Gastroesophageal sphincter (tissue), 4 donors: ENCODE data around the gene MTMR2. TPM values are rescaled to one million over a fixed set of nuclear protein-coding genes. Genes with fewer than 3 reads are reported as not detected.

Source experiments
- ATAC-seq: fragments of 150-250 bp; one replicate; pipeline ENCODE4 v1.9.1; 2016; ENCODE audit warnings: mild to moderate bottlenecking, moderate library complexity
- H3K27ac ChIP-seq, 4 donors: fragments of 200-600 bp; sonication (generic) in 3 of 4; 1 replicate in 3 of 4; 2 replicates in 1 of 4; pipeline ENCODE4 v1.5.1; 2016 to 2019
- H3K27me3 ChIP-seq: fragments of 200-600 bp; sonication (generic); one replicate; pipeline ENCODE4 v1.5.1; 2019
- H3K36me3 ChIP-seq, 2 donors: fragments of 200-600 bp; sonication (generic); one replicate each; pipeline ENCODE4 v1.5.1; 2019; ENCODE audit warnings: control low read depth in 1 of 2
- H3K4me1 ChIP-seq, 3 donors: fragments of 200-600 bp; sonication (generic); 1 replicate in 2 of 3; 2 replicates in 1 of 3; pipeline ENCODE4 v1.5.1; 2016 to 2019; ENCODE audit warnings: control low read depth in 2 of 3
- H3K4me3 ChIP-seq, 2 donors: fragments of 200-600 bp; sonication (generic); one replicate each; pipeline ENCODE4 v1.5.1; 2019; ENCODE audit warnings: mild to moderate bottlenecking in 1 of 2, moderate library complexity in 1 of 2
- H3K9me3 ChIP-seq, 3 donors: fragments of 200-600 bp; sonication (generic); one replicate each; pipeline ENCODE4 v1.5.1; 2017 to 2019; ENCODE audit warnings: control low read depth in 2 of 3
- POLR2AphosphoS5 ChIP-seq: sonication (generic); formaldehyde crosslinking; IDR thresholded peaks from one replicate; pipeline ENCODE4 v1.6.1; 2017; ENCODE audit warnings: antibody characterized with exemption
- WGBS, 2 donors: methylation state at CpG; one replicate each; pipeline ENCODE4 v1.1.5; 2018; ENCODE audit warnings: low coverage in 1 of 2; 5-methylcytosine and 5-hydroxymethylcytosine counted together
- small RNA-seq, 4 donors: library from RNA; depleted of rRNA; stranded (forward); fragments of <200 nt; gene quantifications; one replicate each; pipeline ENCODE3, GENCODE V24; 2016
- total RNA-seq, 4 donors: library from RNA; depleted of rRNA; stranded (reverse); fragments of >200 nt; gene quantifications; one replicate each; pipeline ENCODE4 v1.1.0, GENCODE V29; 2016
- TF ChIP-seq, protein P1 (sequence below), 4 experiments: fragments of 200-600 bp in 2 of 4; fragments of 450-650 bp in 2 of 4; sonication (generic) in 1 of 4; IDR thresholded peaks; one replicate each; pipeline ENCODE4 v1.5.1; 2017 to 2019; ENCODE audit warnings: antibody characterized with exemption in 4 of 4, mild to moderate bottlenecking in 2 of 4, moderate library complexity in 2 of 4

Gene MTMR2
- total RNA-seq, 4 donors from 2014 or later: 26.0 to 36.4 (median 34.7) TPM

DNA sequence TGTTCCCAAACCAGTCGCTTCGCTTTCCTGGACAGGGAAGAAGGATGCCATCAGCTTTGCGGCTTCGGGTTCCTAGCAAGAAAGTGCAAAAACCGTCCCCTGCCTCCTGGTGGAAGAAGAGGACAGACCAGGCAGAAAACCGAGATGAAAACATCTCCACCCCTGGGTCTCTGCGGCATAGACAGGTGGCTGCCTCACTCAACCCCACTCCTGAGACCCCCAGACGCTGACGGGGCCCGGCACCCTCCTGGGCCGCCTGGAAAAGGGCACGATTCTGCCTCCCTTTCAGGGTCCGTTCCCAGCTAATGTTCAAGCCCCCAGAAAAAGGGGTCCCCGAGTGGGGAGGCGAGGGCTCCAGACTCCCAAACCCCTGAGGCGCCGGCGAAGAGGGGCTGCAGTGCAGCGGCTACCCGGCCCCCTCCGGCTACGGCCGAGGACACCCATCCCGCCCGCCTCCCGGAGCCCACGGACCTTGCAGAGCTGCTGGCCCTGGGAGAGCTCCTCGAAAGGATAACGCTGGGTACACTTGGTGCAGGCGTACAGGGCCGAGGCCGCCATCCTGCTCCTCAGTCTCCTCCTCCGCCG, 134.9 kb downstream of the MTMR2 start:
- ATAC-seq: no peak
- Histone ChIP-seq H3K4me3 (peak overlapping the region; percentile 48 to 90), H3K36me3 (peaks cover 0 to 36% of the 10 kb centered on the region in 2 donors), H3K9me3 (no peaks in the 10 kb centered on the region), H3K27ac (peak overlapping the region; percentile 89 to 100 (median 99)), H3K4me1 (peaks cover 0 to 43% (median 8%) of the 10 kb centered on the region in 3 donors), H3K27me3 (no peaks in the 10 kb centered on the region)
- no CpG with 5 or more reads among the region's 34 CpGs for WGBS, 2 donors
- no peak for TF ChIP-seq POLR2AphosphoS5
- TF ChIP-seq, protein P1, sequence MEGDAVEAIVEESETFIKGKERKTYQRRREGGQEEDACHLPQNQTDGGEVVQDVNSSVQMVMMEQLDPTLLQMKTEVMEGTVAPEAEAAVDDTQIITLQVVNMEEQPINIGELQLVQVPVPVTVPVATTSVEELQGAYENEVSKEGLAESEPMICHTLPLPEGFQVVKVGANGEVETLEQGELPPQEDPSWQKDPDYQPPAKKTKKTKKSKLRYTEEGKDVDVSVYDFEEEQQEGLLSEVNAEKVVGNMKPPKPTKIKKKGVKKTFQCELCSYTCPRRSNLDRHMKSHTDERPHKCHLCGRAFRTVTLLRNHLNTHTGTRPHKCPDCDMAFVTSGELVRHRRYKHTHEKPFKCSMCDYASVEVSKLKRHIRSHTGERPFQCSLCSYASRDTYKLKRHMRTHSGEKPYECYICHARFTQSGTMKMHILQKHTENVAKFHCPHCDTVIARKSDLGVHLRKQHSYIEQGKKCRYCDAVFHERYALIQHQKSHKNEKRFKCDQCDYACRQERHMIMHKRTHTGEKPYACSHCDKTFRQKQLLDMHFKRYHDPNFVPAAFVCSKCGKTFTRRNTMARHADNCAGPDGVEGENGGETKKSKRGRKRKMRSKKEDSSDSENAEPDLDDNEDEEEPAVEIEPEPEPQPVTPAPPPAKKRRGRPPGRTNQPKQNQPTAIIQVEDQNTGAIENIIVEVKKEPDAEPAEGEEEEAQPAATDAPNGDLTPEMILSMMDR (IDR thresholded peaks at IDR 0.05): peak in 2 of 4 experiments; percentile 11 to 20

Small RNA genes within 50 kb of the gene (small RNA-seq; reads per million reads assigned to genes)
- gene RNA5SP345: 0 to 1.1 (median 0.25) reads per million in 4 donors

Other genes with a start within 250 kb of the MTMR2 start
- 10 to 100 TPM; 21.0 to 41.7 (median 33.9) TPM for gene FAM76B, start 134.3 kb downstream of the MTMR2 start, total RNA-seq
- 10 to 100 TPM; 21.4 to 52.1 (median 27.1) TPM for gene CEP57, start 133.6 kb downstream of the MTMR2 start, total RNA-seq